GM15510 (cell line): ENCODE results near the gene ITGA11.

Source experiments
- POLR2A ChIP-seq: IDR thresholded peaks from 3 replicates; pipeline ENCODE4 v1.6.1; 2011; ENCODE audit warnings: borderline replicate concordance; ENCODE audit not compliant: insufficient read length; ENCODE audit errors: extremely low read depth

Gene ITGA11

GRCh38 chr15:68372291-68372811, 59.6 kb downstream of the ITGA11 start:
- no peak for TF ChIP-seq POLR2A

DNA sequence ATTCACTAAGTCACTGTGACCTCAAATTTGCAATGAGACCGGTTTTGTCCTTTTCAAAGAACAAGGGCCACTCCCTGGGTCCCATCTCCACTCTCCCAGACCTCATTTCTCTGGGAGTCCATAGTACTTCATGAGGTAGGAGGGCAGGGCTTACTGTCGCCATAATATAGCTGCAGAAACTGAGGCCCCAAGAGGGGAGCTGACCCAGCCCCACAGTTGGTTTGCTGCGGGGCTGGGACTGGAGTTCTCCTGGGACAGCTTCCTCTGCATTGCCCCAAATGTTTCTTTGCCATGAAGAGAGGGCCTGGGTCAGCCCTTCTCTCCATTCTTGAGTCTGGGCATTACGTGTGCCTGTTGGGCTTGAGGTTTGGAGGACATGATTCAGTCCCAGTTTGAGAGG, 60.1 kb downstream of the ITGA11 start:
- TF ChIP-seq POLR2A = no peak

DNA sequence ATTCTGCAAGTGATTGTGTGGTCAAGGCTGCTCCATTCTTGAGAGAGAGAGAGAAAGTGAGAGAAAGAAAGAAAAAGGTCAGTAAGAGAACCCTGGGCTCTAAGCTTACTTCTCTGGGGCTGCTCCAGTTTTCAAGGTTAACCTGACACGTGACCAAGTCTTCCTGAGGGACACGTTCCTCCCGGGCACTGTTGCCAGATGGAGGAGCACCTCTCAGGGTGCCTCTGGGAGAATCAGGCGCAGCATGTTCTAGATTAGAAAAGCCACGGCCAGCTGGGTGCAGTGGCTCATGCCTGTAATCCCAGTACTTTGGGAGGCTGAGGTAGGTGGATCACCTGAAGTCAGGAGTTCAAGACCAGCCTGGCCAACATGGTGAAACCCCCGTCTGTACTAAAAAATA, 60.8 kb downstream of the ITGA11 start:
- TF ChIP-seq POLR2A = no peak

GRCh38 chr15:68370768-68371151, 61.2 kb downstream of the ITGA11 start:
- TF ChIP-seq POLR2A = no peak

- no peak for TF ChIP-seq POLR2A
Observed at GRCh38 chr15:68369931-68370767, 61.8 kb downstream of the ITGA11 start.

- no peak for TF ChIP-seq POLR2A
Observed at GRCh38 chr15:68368731-68369435, 63.1 kb downstream of the ITGA11 start.

DNA sequence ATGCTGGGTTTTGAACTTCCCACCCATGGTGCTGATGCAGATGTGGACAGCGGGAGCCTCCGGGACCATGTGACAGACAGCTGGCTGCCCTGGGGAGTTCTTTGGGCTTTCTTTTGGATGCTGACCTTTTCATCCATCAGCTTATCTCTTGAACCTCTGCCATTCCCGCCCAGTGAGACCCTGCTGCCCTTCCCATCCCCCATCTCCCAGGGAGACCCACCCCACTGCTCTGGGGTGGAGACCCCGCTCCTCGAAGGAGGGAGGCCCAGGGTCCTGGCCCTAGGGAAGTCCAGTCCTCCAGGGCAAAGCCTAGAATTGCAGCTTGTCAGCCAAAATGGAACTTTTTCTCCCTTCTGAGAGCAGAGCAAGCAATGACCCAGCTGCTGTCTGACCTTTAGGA, 64.0 kb downstream of the ITGA11 start:
- TF ChIP-seq POLR2A = no peak

- TF ChIP-seq POLR2A = no peak
Observed at GRCh38 chr15:68367226-68367625, 64.7 kb downstream of the ITGA11 start.

GRCh38 chr15:68366314-68366713, 65.6 kb downstream of the ITGA11 start:
- TF ChIP-seq POLR2A = no peak

GRCh38 chr15:68365770-68366169, 66.2 kb downstream of the ITGA11 start:
- no peak for TF ChIP-seq POLR2A

DNA sequence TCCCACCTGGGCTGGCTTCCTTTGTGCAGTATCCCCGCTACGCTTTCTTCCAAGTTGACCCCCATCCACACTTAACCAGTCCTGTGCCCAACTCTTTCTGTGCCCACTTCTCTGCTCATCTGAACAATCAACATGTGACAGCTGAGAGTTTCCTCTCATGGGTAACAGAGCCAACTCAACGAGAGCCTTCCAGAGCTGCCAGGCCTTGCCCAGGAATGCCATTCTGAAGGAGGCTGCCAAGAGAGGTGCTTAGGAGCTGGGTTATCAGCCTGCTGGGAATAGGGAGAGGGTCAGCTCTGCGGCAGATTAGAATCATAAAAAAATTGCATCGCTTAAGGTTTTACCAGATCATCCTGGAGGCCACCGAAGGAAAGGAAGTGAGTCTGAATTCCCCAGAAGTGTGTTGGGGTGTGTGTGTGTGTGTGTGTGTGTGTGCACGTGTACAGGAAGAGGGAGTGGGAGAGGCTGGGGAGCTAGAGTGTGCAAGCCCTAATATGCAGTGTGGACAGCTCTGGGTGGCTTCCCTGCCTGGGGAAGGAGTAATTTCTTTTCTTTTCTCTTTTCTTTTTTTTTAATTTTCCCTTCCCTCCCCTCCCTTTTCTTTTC, 66.7 kb downstream of the ITGA11 start:
- TF ChIP-seq POLR2A = no peak

- TF ChIP-seq POLR2A = no peak
Observed at GRCh38 chr15:68364660-68365035, 67.3 kb downstream of the ITGA11 start.

DNA sequence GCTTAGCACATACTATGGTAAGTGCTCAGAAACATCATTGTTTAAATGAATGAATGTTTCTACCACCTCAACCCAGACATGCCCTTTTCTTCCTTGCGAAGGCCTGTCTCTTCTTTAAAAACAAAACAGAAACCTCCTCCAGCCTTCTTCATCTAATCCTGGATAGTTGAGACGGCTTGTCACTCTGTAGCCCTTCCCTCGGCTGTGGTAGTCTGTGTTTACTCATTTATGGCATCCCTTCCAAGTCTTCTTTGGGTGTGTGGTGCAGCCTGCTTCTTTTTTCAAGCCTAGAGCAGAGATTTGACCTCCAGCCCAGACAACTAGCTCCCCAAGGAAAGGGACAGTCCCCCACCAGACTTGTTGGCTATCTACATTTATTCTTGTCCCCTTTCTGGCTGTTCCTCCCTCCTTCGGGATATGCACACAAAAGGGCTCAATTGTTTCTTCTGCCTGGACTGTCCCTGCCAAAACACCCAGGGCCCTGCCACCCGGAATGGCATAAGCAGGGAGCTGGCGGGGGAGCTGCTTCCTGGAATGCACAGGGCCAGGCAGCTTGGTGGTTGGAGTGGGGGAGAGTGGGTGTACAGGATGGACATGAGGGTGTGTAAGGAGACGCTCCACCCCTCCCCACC, 67.8 kb downstream of the ITGA11 start:
- TF ChIP-seq POLR2A = no peak

GRCh38 chr15:68363353-68363752, 68.6 kb downstream of the ITGA11 start:
- TF ChIP-seq POLR2A = no peak
